ENCODE data around the gene RARS1.
"Not testable (repeated sequence)": the region's sequence is repeated elsewhere in the genome, so short reads cannot be mapped to it uniquely, and the experiment has no call there.

The RARS1 gene

DNA sequence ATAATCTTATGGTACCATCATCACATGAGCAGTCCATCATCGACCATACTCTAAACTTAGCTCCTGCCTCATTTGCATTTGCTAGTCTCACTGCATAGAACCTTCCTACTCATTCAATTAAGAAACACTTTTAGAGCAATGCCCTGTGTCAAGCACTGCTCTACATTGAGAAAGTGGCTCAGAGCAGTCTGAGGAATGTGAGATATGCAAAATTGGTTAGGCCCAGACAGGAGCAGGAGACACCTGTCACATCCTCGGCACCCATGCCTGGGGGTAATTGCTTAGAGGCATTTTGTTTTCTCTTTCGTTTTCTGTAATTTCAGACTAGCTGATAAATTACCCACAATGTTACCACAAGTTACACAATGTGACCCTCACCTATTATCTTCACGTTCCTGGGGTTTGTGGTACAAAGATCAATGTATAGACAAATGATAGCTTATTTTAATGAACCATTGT, 4.9 kb upstream of the RARS1 start:
- no peak for DNase-seq

DNA sequence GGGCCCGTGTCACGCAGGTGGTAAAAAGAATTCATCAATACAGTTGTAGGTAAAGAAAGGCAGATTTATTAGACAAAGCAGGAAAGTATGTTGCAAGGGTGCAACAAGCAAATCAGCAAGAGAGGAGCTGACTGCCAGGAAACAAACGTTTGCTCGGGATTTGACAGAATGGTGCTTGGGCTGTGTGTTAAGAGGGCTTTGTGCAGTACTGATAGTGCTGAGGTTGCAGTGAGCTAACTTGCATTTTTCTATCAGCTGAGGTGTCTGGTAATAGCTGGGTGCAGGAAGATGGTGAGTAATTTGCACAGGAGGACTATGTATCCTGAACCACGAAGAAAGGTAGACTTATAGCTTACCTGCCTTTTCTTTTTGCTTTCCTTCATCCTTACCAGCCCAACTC, 3.9 kb upstream of the RARS1 start:
- no peak for DNase-seq

DNA sequence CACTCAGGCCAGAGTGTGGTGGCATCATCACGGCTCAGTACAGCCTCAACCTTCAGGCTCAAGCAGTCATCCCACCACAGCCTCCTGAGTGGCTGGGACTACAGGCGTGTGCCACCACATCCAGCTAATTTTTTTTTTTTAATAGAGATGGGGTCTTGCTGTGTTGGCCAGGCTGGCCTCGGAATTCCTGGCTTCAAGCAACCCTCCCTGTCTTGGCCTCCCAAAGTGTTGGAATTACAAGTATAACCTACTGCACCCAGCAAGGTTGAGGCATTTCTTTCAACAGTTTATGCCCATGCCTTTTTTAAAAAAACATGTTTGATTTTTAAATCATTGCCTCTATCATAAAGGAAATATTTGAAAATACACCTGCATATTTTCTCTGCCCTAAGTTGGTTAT, 2.8 kb downstream of the RARS1 start:
- DNase-seq = no peak

DNA sequence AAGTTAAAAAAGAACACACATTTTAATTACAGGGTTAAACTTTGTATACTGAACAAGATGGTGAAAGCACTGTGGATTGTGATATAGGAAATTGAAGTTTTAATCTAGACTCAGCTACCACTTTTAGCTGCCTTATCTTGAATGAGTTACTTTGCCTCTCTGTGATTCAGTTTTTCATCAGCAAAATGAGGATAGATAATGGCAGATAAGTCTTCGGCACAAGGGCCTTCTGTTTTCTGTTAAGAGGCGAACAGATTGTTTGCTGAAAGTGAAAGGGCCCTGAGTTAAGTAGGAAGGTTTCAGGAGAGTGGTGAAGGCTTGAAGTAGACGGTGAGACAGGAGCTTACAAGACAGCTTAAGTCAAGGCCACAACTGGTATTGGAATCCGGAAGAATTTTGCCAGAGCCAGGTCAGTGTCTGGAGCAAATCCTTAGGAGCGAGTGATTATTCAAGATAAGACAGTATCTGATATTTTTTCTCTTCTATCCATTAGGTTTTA, 7.8 kb downstream of the RARS1 start:
- DNase-seq = no peak

DNA sequence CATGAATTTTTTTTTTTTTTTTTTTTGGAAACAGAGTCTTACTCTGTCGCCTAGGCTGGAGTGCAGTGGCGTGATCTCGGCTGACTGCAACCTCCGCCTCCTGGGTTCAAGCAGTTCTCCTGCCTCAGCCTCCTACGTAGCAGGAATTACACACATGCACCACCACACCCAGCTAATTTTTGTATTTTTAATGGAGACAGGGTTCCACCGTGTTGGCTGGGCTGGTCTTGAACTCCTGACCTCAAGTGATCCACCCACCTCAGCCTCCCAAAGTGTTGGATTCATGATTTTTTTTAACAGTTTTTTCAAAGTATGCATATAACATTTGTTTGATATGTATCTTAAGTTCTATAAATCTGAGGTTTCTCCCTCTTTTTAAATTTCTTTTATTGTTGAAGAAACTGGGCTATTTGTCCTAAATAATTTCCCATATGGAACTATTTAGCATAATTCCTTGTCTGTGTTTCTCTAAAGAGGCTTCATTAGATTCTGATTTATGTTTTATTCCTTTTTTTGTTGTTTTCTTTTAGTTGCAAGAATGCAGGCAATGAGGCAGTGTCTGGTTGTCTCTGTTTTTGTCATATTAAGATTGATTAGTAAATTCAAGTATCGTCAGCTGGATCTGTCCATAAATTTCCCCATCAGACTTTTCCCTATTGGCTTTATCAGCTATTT, 16.4 kb downstream of the RARS1 start:
- DNase-seq = no peak

DNA sequence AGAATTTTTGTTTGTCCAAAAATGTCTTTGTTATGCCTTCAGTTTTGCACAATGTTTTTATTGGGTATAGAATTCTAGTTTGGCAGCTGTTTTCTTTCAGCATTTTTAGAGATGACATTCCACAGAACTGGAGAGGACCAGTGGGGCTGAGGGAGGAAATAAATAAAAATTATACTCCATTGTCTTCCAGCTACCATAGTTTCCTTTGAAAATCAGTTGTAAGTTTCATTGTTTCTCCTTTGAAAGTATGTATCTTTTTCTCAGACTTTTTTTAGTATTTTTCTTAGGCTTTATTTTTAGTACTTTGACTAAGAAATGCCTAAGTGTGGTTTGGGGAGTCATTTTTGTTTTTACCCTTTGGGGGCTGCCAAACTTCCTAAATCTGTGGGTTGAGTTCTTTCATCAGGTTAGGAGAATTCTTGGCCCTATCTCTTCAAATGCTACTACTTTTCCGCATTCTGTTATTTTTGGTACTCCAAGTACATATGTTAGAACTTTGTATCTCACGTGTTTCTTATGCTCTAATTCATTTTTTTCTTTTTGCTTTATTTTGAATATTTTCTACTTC, 27.7 kb downstream of the RARS1 start:
- no peak for DNase-seq

DNA sequence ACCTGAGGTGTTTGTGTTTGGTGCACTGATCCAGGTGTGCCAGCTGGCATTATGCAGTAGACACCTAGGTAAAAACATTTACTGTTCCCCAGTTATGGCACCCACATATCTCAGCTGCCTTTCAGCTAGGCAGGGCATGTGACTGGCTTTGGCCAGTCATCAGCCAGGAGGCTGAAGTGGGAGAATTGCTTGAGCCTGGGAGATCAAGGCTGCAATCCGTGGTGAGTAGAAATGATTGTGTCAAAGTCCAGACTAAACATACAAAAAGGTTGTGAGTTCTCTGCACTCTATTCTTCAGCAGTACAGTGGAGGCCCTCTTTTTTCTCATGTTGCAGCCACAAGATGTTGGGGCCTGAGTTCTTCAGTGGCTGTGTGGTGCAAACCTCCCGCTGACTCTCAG, 39.6 kb downstream of the RARS1 start:
- DNase-seq = no peak

DNA sequence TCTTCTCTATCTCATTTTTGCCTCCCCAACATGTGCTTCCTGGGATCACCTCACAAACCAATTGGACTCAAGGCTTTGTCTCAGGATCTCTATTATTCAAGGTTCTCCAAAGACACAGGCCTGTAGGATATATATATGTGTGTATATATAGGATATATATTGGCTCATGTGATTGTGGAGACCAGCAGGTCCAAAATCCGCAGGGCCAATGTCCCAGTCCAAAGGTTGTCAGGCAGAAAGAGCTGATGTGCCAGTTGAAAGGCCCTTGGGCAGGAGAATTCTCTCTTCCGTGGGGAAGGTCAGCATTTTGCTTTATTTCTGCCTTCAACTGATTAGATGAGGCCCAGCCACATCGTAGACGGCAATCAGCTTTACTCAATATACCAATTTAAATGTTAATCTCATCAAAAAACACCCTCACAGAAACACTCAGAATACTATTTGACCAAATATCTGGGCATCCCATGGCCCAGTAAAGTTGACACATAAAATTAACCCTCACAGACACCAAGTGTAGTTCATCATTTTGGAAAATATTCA, 41.6 kb downstream of the RARS1 start:
- DNase-seq = no peak

DNA sequence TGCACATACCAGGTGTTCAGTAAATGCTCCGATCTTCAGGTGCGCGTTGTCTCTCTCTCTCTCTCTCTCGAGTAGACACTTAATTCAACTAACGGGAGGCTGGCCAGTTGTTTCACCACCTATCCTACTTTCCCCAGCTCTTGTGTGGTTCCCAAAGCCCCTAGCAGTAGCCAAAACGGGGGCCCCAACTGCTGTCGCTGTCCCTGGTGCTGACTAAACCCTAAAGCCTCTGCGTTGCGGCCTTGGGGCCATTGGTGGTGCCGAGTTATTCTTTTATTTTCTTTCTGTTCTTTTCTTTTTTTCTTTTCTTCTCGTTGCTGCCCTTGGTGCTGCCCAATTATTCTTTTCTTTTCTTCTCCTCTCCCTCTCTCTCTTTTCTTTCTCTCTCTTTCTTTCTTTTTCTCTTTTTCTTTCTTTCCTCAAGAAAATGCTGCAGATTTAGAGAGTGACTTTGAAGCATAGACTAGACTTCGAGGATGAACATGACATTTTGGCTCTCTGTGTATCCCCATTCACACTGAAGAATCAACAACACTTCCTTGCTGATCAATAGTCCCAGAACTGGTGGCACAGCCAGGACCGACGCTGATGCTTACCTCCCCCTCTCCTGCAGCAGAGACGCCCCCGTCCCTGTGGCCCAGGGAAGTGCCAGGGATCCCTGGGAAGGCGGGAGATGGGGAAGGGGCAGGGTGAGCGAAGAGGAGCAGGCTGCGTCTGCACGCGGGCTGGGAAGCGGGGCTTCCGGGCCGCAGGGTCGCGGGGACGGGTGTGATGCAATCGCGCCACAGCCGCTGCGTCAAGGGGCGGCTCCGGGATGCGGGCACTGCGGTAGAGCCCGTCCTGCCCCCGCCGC, 42.5 kb downstream of the RARS1 start, which contains the start of gene FBLL1:
FBLL1 (plus strand) TSS at position 785 of the 853 bp plus-strand sequence. CDS start 200 bp downstream, outside the sequence.
- no peak for DNase-seq

DNA sequence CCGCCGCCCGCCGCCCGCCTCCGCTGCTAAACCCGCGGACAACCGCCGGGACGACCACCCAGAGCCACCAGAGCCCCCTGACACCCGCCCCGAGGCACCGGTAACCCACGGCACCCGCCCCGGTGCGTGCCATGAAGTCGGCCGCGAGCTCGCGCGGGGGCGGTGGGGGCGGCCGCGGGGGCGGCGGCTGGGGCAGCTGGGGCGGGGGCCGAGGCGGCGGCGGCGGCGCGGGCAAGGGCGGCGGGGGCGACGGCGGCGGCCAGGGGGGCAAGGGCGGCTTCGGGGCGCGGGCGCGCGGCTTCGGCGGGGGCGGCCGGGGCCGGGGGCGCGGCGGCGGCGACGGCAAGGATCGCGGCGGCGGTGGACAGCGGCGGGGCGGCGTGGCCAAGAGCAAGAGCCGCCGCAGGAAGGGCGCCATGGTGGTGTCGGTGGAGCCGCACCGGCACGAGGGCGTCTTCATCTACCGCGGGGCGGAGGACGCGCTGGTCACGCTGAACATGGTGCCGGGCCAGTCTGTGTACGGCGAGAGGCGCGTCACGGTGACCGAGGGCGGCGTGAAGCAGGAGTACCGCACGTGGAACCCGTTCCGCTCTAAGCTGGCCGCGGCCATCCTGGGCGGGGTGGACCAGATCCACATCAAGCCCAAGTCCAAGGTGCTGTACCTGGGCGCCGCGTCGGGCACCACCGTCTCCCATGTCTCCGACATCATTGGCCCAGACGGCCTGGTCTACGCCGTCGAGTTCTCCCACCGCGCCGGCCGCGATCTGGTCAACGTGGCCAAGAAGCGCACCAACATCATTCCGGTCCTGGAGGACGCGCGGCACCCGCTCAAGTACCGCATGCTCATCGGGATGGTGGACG, 43.3 kb downstream of the RARS1 start:
- DNase-seq = no peak

DNA sequence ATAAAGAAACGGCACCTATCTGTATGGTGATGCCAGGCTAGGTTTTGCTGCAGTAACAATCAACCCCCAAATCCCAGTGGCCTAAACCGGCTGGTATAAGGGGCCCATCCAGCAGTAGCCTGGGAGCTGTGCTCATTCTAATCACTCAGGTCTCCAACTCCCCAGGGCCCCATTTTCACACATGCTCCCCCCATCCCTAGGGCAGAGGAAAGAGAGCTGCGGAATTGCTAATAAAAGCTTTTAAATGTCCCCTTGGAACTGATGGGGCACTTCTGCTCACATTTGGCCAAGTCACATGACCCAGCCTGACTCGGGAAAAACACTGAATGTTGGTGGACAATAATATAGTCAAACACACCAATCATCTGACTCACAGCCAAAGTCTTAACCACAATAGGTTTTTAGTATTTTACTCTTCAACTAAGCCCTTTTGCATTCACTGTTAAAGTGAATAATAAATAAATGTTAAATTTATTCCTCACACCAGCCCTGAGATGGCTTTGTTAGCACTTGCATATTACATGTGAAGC, 44.4 kb downstream of the RARS1 start:
- no peak for DNase-seq

DNA sequence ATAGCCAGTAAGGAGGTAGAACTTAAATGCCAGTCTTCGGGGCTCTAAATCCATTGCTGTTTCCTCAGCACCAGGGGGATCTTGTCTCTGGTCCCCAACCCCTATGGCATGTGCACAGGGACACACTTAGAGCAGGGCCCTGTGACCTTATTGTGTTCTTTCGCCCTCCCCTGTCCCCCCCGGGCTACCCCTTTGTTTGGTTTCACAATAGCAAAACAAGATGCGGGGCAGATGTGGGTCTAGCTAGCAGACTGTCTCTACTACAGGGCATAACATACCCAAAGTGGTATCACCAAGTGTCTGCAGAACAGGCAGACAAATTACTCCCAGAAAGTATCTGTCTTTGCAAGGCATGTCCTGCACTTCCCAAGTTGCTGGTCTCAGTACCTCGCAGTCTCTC, 44.9 kb downstream of the RARS1 start:
- DNase-seq = no peak

DNA sequence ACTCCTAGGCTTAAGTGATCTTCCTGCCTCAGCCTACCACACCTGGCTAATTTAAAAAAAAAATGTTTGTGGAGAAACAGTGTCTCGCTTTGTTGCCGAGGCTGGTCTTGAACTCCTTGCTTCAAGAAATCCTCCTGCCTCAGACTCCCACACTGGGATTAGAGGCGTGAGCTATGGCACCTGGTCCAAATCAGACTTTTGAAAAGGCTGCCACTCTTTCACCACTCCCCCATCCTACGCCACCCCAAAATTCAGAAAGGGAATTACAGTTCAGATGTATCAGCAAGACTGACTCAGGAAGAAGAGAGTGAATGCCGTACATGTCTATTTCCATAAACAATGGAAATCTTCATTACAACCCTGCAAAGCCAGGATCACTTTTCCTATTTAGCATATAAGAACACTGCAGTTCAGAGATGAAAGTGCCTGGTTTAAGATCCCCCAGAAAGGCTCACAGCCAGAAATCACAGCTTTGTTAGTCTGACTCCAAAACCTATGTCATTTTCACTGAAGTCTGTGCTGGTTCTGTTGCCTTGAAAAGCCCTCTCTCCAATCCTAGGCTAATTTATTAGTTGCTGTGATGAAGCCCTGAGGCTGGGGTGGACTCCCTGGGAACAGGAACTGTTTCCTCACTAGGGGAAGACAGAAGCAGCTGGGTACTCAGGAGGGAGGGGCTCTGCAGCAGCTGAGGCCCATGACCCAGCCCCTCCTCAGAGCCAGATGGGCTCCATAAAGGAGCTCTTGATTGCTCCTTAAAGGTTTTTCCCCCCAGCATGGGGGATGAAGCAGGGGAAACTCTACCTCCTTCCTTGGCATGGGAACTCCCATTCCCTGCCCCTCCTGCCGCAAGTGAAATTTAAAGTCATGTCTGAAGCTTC, 46.0 kb downstream of the RARS1 start:
- DNase-seq = no peak

DNA sequence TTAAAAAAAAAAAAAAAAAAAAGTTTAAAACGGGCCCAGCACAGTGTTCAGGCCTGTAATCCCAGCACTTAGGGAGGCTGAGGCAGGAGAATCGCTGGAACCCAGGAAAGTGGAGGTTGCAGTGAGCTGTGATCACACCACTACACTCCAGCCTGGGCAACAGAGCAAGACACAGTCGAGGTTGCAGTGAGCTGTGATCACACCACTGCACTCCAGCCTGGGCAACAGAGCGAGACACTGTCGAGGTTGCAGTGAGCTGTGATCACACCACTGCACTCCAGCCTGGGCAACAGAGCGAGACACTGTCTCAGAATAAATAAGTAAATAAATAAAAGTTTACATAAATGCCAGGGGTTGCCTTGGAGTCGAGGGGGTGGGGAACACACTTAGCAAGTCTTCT, 48.1 kb downstream of the RARS1 start:
- DNase-seq = not testable (repeated sequence)

DNA sequence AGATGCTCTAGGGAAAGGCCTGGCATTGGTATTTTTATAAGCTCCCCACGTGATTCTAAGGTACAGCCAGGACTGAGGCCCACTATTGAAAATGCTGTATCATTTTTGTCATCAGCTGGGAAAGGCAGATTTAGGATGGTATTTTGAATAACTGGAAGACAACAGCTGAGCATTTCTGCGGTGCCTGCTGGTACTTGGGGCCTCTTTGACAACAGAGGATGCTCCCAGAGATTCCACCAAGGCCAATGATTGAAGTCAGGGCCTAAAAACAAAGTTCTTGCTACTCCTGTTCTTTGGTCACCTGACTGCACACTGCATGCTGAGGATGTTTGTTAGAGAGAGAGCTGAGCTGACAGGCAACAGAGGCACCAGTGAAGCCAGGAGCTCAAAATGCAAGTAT, 50.9 kb downstream of the RARS1 start:
- no peak for DNase-seq

DNA sequence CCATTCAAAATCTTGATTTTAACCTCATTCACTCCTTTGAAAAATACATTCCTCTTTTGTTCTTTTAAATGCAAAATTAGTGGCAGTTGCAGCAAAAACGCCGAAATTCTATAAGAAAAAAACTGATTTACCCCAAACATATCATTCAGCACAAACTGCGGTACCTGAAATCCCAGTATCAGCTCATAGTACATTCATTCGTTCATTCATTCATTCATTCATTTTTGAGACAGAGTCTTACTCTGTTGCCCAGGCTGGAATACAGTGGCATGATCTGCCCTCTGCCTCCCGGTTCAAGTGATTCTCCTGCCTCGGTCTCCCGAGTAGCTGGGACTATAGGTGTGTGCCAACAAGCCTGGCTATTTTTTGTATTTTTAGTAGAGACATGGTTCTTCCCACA, 63.3 kb downstream of the RARS1 start:
- DNase-seq = no peak

DNA sequence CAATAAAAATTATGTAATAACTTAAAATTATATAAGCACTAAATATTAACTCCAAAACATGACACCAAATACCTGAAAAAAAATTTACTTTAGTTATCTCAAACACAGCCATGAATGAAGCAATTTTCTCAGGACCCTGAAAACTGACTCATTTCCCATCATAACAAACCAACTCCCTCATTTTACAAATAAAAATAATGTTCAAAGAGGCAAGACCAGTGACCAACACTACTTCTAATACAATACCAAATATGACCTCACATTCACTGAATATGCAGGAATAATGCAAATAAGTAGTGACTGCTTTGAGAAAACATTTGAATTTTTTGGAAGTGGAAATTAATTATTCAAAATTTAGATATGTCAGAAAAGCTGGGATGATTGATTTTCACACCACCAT, 64.4 kb downstream of the RARS1 start:
- no peak for DNase-seq

DNA sequence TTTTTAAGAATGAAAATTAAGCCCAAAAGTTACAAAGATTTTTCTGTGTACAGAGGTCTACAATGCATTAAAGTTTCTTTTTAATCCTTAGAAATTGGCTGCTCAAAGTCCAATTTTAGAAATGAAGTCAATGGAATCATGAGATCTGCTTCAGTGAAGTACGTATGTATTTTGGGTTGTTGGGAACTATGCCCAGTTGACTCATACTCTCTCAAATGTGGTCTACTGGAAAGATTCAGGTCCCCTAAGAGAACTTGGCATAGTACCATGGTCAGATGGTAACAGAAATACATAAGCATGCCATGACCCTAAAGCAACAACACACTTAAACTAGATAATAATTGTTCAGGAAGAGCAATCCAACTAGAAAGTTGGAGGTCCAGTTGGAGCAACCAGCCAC, 65.9 kb downstream of the RARS1 start:
- no peak for DNase-seq

DNA sequence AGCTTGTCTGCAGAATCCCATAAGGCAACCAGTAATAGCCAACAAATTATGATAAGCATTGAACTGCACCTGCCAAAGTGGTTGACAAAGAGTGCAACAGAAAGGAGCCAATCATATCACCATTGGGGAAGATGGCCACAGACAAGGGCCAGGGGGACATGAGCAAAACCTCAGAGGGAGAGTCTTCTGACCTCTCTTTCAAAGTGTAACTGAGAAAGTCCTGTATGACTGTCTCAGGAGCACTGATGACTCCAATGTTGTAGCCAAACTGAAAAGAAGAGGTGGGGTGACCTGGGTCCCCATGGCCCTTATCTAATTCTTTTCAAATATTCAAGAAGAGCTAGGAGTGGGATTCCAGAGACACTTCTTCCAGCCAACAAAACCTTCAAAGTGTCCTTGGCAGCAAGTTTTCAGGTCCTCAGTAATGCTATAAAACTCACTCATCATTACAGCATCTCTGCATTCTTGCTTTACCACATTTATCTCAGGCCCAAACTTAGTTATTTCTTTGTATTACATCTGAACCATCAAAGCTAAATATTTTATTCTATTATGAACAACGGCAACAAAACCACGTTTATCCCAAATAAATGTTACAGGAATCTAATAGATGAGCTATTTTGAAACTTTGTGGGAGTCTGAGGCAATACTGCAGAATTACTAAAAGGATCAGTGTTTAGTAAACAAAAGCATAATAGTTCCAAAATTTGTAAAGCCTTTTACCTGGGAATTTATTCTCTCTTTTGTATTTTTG, 67.3 kb downstream of the RARS1 start:
- no peak for DNase-seq

DNA sequence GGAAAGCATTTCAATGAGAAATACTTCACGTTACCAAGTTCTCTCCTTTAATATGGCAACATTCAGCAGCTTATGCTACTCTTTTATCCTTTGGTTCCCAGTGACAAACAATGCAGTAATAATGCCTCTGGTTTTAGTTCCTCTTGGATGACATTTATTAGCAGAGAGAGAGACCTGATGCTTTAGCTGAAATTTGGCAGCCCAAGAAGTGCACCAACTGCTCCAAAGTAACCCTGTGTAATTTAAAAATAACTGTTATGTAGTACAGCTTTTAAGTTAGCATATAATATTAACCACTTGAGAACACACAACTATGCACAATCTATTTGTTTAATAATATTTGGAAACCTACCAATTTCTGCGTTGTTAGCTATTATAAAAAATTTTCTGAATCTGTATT, 71.1 kb downstream of the RARS1 start:
- DNase-seq = no peak

Data from NCI-H1417 treated with DMSO at 0.1 percent for 48 hours (cell line).